NCI-H526 (cell line): ENCODE data around the gene TTC21A.

Source experiments
- DNase-seq, 2 experiments: peaks; one replicate each; lab custom pipeline; 2025; lab: John Stamatoyannopoulos, UW

The TTC21A gene

DNA sequence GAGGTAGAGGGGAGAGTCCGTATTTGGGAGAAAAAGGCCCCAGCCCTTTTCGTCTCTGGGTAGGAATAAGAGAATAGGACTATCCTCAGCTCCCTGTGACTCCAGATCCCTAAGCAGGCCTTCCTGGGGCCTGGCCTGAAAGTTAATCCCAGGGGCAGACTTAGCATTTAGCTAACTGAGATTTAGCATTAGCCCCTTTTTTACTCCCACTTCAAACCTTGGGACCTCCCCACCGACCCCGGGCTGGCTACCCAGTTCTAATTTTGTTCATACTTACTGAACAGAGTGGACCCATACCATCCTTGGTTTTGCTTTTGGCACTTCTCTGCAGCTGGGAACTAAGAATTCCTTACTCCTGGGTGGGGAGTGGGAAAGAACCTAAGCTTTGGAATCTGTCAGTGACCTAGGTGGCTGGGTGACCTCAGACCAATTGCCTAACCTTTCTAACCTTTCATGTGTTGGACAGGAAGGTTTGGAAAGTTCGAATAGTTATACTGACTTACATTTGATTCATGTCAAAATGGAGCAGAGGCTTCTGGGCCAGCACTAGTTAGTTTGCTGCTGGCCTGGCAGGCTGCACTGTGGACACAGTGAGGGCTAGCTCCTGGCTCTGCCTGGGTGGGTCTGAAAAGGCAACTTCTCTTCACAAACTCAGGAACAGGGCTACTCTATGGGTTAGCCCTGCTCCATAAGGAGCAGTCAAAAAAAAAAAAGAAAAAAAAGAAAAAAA, 11.6 kb downstream of the TTC21A start:
- no peak for DNase-seq

DNA sequence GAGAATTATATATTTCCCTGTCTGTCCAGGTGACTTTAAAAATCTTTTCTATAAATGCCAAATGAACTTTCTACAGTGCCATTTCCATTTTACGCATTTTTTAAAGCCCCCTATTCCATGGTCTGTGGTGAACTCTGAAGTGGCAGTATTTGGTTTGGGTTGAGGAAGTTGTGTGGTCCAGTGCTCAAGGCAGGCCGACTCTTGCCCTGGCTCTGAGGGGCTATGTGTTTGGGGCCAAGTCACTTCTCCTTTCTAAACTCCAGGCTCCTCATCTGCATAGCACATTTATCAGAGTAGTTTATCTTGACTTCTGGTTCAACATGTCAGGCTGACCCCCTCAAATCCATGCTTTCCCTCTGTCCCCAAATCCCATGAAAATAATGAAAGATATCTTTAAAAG, 14.1 kb downstream of the TTC21A start:
- no peak for DNase-seq

DNA sequence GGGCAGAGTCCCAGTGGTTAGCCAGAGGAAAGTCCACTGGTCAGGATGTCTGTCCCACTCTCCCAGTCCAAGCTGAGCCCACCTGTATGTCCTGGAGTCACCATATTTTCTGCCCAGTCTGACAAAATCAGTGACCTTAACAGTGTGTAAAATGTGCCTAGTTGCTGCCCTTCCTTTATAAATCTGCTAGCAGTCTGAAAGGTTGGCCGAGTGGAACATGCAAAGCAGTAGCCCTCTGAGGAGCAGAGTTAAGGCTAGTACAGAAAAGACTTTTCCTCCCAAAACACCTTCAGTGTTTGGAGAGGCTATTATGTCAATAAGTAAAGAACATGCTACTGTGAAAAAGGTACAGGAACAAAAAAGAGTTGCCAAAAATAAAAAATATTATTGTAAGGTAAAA, 15.3 kb downstream of the TTC21A start:
- no peak for DNase-seq

DNA sequence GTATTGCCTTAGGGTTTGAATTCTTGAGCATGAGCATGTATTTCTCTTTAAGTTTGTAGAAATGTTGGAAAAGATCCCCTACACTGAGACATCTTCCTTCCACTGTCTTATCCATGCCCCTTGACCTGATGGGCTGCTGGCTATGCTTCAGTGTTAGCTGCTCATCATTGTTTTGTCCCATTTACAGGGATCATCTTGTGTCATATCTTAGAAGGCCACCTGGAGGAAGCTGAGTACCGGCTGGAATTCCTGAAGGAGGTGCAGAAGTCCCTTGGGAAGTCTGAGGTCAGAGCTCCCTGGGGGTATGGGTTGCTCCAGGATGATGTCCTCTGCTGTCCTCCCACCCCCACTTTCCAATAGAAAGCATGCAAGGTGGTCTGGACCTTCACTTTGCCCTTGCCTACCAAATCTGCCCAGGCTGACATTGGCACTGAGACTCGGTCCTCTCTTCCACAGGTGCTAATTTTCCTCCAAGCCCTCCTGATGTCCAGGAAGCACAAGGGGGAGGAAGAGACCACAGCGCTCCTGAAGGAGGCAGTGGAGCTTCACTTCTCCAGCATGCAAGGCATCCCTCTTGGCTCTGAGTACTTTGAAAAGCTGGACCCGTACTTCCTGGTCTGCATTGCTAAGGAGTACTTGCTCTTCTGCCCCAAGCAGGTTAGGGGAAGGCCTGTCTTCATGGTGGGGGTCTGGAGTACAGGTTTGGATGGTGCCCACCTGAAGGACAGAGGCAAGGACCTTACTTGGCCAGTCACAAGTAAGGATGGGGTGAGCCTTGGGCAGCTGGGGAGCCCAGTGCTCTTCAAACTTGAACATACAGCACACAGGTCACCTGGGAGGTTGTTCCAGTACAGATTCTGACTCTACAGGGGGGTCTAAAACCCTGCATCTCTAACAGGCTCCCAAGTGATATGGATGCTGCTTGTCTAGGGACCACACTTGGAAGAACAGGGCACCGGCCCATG, 17.7 kb downstream of the TTC21A start:
- DNase-seq, result no peak

DNA sequence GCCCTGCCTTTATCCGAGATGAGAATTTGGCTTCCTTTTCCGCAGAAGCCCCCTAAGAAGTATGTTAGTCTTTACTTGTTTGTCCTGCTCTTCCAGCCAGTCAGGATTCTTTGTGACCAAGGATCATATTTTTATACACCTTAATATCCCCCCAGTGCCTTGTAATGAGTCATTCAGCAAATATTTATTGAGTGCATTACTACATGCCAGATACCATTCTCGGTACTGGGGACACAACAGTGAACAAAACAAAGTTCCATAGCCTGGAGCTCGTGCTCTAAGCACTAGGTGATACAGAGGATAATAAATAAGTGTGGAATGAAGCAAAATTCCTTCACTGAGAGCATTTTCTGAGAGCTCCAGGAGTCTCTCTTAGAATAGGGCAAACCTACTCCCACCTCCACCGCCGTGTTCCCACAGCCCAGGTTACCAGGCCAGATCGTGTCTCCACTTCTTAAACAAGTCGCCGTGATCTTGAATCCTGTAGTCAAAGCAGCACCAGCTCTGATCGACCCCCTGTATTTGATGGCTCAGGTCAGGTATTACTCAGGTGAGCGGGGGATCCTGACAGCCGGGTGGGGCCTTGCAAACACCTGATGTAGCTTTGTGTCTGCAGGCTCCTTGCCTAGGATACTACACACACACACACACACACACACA, 18.5 kb downstream of the TTC21A start:
- no peak for DNase-seq

DNA sequence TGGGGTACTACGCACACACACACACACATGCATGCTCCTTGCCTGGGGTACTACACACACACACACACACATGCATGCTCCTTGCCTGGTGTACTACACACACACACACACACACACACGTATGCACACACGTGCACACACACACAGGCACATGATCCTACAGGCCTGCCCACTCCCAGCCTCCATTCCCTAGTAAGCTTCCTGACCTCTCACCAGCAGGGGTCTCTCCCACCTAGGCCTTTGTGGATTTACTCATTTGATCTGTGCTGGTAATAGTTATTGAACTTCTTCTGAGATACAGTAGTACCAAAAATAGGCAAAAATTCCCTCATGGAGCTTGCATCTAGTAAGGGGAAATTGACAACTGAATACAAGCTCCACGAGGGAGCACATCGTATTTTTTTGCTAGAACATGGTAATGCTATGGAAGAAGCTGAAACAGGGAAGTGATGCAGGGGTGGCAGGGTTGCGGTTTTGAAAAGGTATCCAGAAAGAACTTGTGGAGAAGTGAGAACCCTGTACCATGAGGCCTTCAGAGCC, 19.1 kb downstream of the TTC21A start:
- DNase-seq, result peak; percentile 9 to 42

DNA sequence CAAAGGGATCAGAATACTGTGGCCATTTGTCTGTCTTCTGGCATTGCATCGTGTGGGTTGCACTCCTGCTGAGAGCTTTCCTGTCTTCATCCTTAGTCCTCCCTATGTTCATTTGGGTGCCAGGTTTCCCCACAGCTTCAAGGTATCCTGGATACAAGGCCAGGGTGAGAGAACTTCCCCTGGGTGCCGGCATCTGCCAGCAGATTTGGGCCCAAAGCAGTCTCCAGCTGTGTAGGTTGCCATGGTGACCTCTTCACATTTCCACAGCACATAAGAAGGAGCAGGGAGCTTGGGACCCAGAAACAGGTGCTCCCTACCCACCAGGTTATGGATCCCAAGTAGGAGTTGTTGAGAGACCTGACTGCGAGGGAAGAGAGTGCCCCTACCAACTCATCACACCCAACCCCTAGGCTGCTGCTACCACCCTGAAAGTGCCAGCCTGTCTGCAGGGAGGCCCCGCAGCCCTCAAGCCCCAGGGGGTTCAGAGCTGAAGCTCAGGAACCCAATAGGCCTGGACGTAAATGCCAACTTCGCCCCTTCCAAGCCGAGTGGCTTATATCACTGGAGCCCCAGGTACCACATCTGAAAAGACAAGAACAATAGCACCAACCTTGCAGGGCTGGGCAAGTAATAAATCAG, 19.9 kb downstream of the TTC21A start:
- DNase-seq, result no peak

DNA sequence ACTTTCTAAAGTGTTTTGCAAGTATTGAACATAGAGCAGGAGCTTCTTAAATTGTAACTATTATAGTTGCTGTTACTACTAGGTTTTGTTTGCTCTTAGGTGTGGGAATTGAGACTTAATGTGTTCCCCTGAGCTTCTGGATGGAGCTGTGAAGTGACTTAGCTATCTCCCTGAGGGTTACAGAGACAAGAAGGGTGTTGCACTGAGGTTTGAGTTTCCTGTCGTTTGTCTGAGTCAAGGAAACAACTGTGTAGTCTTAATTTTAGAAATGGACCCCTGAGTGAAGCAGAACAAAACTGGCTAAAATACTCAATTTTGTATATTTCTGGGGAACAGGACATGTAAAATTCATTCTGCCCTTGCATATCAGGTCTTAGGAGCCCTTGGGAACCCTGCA, 20.4 kb downstream of the TTC21A start:
- DNase-seq, result no peak

DNA sequence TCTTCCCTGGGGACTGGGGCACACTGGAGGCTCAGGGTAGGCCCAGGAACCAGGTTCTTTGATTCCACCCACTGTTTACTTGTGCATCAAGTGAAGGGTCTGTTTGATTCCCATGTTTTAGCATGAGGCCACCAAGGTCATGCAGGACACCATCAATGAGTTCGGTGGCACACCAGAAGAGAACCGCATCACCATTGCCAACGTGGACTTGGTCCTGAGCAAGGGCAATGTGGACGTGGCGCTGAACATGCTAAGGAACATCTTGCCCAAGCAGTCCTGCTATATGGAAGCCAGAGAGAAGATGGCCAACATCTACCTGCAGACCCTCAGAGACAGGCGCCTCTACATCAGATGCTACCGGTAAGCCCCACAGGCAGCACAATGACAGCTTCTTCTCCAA, 21.5 kb downstream of the TTC21A start:
- DNase-seq, result no peak

DNA sequence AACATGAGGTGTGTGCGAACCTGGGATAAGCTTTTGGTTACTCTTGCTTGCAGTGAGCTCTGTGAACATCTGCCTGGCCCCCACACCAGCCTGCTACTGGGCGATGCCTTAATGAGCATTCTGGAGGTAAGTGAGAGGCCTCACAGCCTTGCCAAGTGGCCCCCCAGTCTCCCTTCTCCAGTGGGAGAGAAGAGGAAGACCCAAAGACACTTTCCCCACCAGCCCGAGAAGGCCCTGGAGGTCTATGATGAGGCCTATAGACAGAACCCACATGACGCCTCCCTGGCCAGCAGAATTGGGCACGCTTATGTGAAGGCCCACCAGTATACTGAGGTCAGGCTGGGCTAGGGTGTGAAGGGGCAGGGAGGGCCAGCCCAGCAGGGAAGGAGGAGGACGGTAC, 22.5 kb downstream of the TTC21A start:
- DNase-seq, result no peak

DNA sequence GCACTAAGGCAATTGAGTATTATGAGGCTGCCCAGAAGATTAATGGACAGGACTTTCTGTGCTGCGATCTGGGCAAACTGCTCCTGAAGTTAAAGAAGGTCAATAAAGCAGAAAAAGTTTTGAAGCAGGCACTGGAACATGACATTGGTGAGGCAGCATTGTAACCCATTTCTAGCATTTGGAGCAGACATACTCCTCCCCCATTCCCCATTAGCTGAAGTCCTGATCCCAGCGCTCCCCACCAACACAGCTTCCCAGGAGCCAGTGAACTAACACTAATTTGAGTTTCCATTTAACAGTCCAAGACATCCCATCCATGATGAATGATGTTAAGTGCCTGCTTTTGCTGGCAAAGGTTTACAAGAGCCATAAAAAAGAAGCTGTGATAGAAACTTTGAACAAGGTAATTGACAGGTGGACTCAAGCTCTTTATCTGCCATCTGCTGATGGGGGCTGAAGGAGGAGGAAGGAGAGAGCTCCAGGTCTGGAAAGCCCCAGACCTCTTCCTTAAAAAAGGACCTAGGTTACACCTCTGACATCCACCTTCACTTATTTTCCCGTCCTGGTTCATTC, 23.3 kb downstream of the TTC21A start:
- DNase-seq, result no peak

DNA sequence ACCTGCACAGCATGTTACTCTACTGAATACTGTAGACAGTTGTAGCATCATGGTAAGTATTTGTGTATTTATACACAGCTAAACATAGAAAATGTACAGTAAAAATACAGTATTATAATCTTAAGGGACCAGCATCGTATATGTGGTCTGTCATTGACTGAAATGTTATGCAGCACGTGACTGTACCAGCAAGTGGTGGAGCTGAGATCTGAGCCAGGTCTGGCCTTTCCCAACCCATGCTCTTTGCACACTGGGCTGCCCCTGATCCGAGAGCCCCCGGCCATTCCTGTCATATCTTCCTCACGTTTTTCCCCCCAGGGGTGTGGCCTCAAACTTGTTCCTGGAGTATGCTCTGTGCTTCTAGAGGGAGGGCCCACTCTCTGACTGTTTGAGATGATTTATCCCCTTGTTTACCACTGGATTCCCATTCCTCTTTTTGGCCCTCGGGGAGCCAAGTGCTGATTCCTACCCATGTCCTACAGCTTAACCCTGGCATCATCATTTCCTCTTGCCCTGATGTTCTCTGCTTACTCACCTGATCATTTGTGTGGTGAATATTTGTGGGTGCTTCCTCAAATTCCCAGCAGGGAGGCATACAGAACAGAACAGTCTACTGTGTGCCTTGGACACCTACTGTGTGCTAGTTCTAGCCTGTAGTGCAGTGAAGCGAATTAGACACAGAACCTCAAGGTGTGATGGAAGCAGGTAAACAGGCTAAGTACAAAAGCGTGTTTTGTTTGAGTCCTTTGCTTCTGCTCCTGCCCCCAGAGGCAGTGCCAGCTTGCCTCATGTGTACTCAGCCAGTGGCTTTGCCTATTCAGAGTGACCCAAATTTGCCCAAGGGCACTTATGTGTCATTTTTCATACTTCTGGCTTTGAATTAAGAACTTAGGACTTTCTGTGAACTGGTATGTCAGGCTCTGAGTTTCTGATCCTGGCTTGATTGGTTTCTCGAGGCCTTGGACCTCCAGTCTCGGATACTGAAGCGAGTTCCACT, 24.9 kb downstream of the TTC21A start:
- no peak for DNase-seq

DNA sequence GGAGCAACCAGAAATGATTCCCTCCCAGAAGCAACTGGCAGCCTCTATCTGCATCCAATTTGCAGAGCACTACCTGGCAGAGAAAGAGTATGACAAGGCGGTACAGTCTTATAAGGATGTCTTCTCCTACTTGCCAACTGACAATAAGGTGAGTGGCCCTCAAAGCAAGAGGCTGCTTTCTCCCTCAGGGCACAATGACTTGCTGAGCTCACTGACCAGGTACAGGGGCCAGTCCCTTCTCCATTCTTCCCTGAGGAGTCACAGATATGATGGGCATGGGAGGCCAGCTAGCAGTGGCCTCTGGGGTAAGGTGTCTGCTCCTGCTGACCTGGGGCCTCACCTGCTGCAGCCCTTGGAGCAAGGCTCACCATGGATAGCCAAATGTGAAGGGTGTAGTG, 25.6 kb downstream of the TTC21A start:
- DNase-seq, result no peak

DNA sequence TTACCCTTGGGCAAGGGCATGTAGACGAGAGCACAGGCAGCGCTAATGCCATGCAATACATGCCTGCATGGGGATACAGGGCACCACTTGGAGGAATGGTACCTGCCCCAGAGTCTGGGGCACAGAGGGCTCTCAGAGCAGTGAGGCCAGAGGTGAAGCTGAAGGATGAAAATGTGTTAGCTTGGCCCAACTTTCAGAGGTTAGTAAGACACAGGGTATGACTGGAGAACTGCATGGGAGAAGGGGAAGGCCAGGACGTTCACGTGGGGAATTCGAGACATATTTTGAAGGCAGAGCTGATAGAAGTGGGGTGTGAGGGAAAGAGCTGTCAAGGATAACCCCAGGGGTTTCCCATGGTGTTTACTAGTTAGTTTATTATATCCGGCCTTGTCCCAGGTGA, 26.3 kb downstream of the TTC21A start:
- no peak for DNase-seq

DNA sequence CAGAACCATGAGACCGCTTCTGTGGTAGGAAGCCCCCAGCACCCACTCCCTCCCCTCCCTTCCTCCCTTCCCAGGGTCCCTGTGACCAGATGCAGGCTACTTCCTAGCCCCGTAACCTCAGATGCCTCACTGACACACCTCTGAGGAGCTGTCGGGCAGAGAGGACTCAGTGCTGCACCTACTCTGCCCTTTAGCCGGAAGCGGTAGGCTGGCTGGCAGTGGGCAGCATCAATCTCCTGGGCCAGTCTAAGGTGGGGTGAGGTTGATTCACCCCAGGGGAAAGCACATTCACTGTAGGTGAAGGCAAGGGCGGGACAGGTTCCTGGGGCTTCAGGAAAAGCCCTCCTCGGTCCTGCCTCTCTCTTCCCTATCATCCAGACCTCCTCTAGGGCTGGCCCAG, 26.8 kb downstream of the TTC21A start:
- DNase-seq, result no peak

DNA sequence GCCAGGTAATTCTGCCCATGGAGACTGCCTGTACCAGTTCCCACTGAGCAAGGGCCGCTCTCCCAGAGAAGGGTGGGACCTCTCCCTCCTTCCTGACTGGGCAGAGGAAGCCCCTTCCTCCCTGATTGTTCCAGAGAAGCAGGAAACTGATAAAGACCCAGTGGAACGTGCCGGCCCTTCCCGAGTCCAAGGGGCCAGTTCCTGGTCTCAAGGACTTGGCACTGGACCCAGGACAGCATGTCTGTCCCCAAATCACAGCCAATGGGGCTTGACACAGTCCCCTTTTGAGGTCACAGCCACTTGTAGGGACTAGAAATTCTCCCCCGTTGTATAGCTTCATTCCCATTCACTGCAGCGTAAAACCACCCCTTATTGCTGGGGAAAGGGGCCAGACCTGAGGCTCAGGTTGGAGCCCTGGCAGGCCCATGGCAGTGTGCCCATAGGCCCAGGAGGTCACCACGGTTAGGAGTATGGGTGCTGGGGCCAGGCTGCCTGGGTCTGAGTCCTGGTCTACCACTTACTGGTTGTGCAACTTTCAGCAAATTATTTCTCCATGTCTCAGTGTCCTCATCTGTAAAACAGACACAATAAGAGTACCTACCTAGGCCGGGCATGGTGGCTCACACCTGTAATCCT, 27.8 kb downstream of the TTC21A start:
- DNase-seq, result no peak

DNA sequence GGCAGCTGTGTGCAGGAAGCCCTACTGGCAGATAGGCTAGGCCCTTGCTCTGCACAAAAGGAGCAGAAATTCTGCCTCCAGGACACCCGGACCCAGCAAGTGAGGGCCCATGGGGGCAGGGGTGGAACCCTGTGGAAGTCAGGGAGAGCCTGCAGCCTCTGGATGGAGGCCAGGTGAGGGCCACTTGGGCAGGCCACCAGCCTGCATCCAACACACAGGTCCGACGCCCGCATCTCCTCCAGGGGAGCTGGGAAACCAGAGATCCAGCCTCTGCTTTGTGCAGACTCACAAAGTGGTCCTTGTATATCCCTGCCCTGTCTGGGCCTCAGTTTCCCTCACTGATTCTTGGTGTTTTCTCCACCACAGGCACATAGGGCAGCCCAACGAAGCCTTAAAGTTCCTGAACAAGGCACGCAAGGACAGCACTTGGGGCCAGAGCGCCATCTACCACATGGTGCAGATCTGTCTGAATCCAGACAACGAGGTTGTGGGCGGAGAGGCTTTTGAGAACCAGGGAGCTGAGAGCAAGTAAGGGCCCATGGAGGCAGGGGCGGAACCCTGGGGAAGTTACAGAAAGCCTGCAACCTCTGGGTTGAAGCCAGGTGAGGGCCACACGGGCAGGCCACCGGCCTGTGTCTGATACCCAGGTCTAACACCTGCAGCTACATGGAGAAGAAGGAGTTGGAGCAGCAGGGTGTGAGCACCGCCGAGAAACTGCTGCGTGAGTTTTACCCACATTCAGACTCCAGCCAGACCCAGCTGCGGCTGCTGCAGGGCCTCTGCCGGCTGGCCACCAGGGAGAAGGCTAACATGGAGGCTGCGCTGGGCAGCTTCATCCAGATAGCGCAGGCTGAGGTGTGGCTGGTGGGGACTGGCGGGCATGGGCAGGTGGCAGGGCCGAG, 29.3 kb downstream of the TTC21A start:
- no peak for DNase-seq

DNA sequence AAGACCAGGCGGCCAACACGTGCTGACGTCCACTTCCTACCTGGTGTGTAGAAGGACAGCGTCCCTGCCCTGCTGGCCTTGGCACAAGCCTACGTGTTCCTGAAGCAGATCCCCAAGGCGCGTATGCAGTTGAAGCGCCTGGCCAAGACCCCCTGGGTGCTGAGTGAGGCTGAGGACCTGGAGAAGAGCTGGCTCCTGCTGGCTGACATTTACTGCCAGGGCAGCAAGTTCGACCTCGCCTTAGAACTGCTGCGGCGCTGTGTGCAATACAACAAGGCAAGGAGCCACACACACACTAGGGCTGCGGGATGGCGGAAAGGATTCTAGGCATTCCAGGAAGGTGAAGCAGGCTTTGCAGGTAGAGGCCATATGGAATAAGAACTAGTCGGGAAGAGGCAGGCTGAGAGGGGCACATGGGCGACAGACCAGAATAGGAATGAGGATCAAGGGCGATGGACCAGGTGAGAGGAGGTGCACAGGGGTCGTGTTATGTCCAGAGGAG, 30.0 kb downstream of the TTC21A start:
- DNase-seq, result no peak
